B cell (primary cell): Measurements from ENCODE around the gene PDZD2. TPM values are rescaled to one million over a fixed set of nuclear protein-coding genes. Genes with fewer than 3 reads are reported as not detected.

Experiments
- ATAC-seq: fragments of 200-7000 bp; cut with Tn5 transposase; one replicate; pipeline ENCODE4 v1.10.0; 2021; ENCODE audit warnings: low read depth, mild to moderate bottlenecking, moderate number of reproducible peaks, moderate library complexity
- CTCF ChIA-PET: fragments of 350-600 bp; sonication (Branson Sonifier 250); formaldehyde crosslinking; loops from one replicate; lab custom pipeline; 2021; ENCODE audit warnings: antibody characterized with exemption, inconsistent platforms; lab: Charles Lee
- POLR2A ChIA-PET: fragments of 350-600 bp; sonication (Branson Sonifier 250); formaldehyde crosslinking; loops from one replicate; lab custom pipeline; 2021; ENCODE audit warnings: antibody characterized with exemption; lab: Charles Lee
- DNase-seq: peaks from one replicate; pipeline ENCODE4 v3.0.0; 2013
- H2AFZ ChIP-seq: 2 replicates; pipeline ENCODE4 v1.6.1; 2012; ENCODE audit warnings: mild to moderate bottlenecking, low read depth, low read length; ENCODE audit not compliant: insufficient read depth, poor library complexity, severe bottlenecking
- H3K27ac ChIP-seq, 2 donors: 1 replicate in 1 of 2; 2 replicates in 1 of 2; pipeline ENCODE4 v1.5.1; 2012 to 2013; ENCODE audit warnings: low read length in 2 of 2, mild to moderate bottlenecking in 2 of 2, moderate library complexity in 1 of 2
- H3K27me3 ChIP-seq, 4 experiments: fragments of 200-600 bp in 1 of 4; sonication (generic) in 1 of 4; replicated peaks in 1 of 4; 1 replicate in 2 of 4; 2 replicates in 2 of 4; pipeline versions ENCODE4 v1.6.1 to v1.7.0; 2013 to 2016; ENCODE audit warnings: low read length in 3 of 4, mild to moderate bottlenecking in 2 of 4, mixed read lengths in 1 of 4, moderate library complexity in 1 of 4; ENCODE audit not compliant: insufficient read depth in 4 of 4, control insufficient read depth in 3 of 4; ENCODE audit errors: control extremely low read depth in 1 of 4
- H3K36me3 ChIP-seq, 2 experiments: replicated peaks in 1 of 2; 1 replicate in 1 of 2; 2 replicates in 1 of 2; pipeline versions ENCODE4 v1.6.1 to v1.7.1; 2013; ENCODE audit warnings: low read length in 1 of 2; ENCODE audit not compliant: insufficient read depth in 2 of 2, control insufficient read depth in 1 of 2; ENCODE audit errors: control extremely low read depth in 1 of 2, extremely low read depth in 1 of 2
- H3K4me1 ChIP-seq, 2 donors: fragments of 200-600 bp in 1 of 2; sonication (generic) in 1 of 2; 1 replicate in 1 of 2; 2 replicates in 1 of 2; pipeline versions ENCODE4 v1.5.1 to v1.6.1; 2013 to 2017; ENCODE audit warnings: low read length in 2 of 2; ENCODE audit not compliant: control insufficient read depth in 2 of 2, insufficient read depth in 2 of 2
- H3K4me2 ChIP-seq: replicated peaks from 2 replicates; pipeline ENCODE3; 2012; ENCODE audit warnings: mild to moderate bottlenecking, low read depth, low read length; ENCODE audit not compliant: poor library complexity, severe bottlenecking
- H3K4me3 ChIP-seq, 5 experiments: fragments of 200-600 bp in 1 of 5; sonication (generic) in 1 of 5; 1 replicate in 3 of 5; 2 replicates in 2 of 5; pipeline versions ENCODE4 v1.5.1 to v1.7.0; 2011 to 2016; ENCODE audit warnings: low read length in 4 of 5, mild to moderate bottlenecking in 4 of 5, low read depth in 2 of 5, control low read depth in 1 of 5, moderate library complexity in 1 of 5; ENCODE audit not compliant: insufficient read depth in 1 of 5; ENCODE audit errors: control extremely low read depth in 1 of 5, extremely low read depth in 1 of 5
- H3K79me2 ChIP-seq: fragments of 200-600 bp; sonication (generic); one replicate; pipeline ENCODE4 v1.6.0; 2016; ENCODE audit warnings: low read length; ENCODE audit not compliant: control insufficient read depth, insufficient read depth
- H3K9ac ChIP-seq: fragments of 200-600 bp; sonication (generic); 2 replicates; pipeline ENCODE4 v1.6.1; 2017; ENCODE audit warnings: mild to moderate bottlenecking, low read length, moderate library complexity
- H3K9me3 ChIP-seq, 3 donors: one replicate each; pipeline versions ENCODE4 v1.6.1 to v1.7.1; 2013; ENCODE audit warnings: low read length in 2 of 3; ENCODE audit not compliant: control insufficient read depth in 2 of 3, insufficient read depth in 1 of 3; ENCODE audit errors: control extremely low read depth in 1 of 3
- H4K20me1 ChIP-seq: 2 replicates; pipeline ENCODE4 v1.6.0; 2012; ENCODE audit warnings: mild to moderate bottlenecking, low read length; ENCODE audit not compliant: insufficient read depth, control insufficient read depth, poor library complexity, severe bottlenecking
- H3K27ac Mint-ChIP-seq: one replicate; pipeline ENCODE4 v1.8.0; 2021; ENCODE audit warnings: mixed read lengths
- H3K27me3 Mint-ChIP-seq: one replicate; pipeline ENCODE4 v1.8.0; 2021; ENCODE audit warnings: mixed read lengths
- H3K4me1 Mint-ChIP-seq: one replicate; pipeline ENCODE4 v1.8.0; 2021; ENCODE audit warnings: mixed read lengths
- H3K4me3 Mint-ChIP-seq: one replicate; pipeline ENCODE4 v1.8.0; 2021; ENCODE audit warnings: mixed read lengths
- H3K9me3 Mint-ChIP-seq: one replicate; pipeline ENCODE4 v1.8.0; 2022; ENCODE audit warnings: mixed read lengths; ENCODE audit not compliant: insufficient read depth
- EZH2 ChIP-seq: IDR thresholded peaks from 2 replicates; pipeline ENCODE4 v1.6.1; 2012; ENCODE audit warnings: borderline replicate concordance, low read depth, mild to moderate bottlenecking, moderate library complexity, low read length; ENCODE audit not compliant: insufficient read depth, poor library complexity, severe bottlenecking
- WGBS: methylation state at CpG from one replicate; pipeline ENCODE4 v1.1.5; 2013; ENCODE audit warnings: missing lambda C conversion rate; ENCODE audit not compliant: insufficient coverage; 5-methylcytosine and 5-hydroxymethylcytosine counted together
- intact Hi-C: fragments of 100-400 bp; cut with micrococcal nuclease; formaldehyde crosslinking; loops from one replicate; pipeline ENCODE4 v1.10.0; 2022
- polyA plus RNA-seq: library from polyadenylated mRNA; depleted of rRNA; stranded (reverse); fragments of >200 nt; gene quantifications from 2 replicates; pipeline ENCODE4 v1.2.3, GENCODE V29; 2012
- total RNA-seq, 2 donors: library from RNA; stranded (reverse); fragments of 120-200 nt in 1 of 2; gene quantifications; 1 replicate in 1 of 2; 2 replicates in 1 of 2; pipeline versions ENCODE4 v1.2.3 to v1.2.4, GENCODE V29; 2013 to 2022
- TF ChIP-seq, protein P1 (sequence below): fragments of 200-600 bp; IDR thresholded peaks from one replicate; pipeline ENCODE4 v1.8.0; 2022; ENCODE audit warnings: antibody characterized with exemption, mild to moderate bottlenecking

PDZD2 gene
- total and polyA plus RNA-seq, 2 donors (not counting 1 experiment from before 2014, with no cell fraction given), result not detected

DNA sequence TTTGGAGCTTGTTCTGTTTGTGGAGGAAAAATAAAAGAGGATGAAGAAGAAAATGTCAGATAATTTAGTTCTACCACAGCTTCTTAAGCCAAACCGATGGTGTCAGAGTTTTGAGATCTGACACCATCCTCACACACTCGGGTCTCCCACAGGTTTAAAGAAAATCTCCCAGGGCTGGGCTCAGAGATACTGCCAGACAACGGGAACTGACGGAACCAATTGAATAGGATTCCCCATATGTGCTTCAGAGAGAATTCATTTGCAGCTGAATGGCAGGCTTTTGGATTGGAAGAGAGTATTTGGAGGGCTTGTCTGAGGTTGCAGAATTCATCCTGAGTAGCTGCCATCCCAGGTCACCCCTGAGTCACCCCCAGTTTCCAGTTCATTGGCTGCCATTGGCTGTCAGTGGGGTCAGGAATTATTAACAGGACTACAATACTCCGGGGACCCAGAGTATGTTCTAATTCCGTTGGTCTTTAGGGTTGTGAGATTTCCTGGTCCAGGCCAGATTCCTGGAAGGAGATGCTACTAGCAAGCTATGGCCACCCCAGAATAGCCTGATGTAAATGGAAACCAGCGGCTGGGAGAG is 131.3 kb downstream of the PDZD2 start:
- no peak overlapping the region for H3K27ac ChIP-seq
- Mint-ChIP-seq H3K27me3 (no peaks in the 10 kb centered on the region), H3K4me1 (peaks cover 22% of the 10 kb centered on the region), H3K9me3 (no peaks in the 10 kb centered on the region), H3K4me3 (no peak overlapping the region), H3K27ac (no peak overlapping the region)
- H3K79me2 ChIP-seq, result no peaks in the 10 kb centered on the region
- ATAC-seq (no peak), DNase-seq (no peak)
- H3K9ac ChIP-seq, result no peak overlapping the region
- H3K36me3 ChIP-seq, result no peaks in the 10 kb centered on the region
- H3K9me3 ChIP-seq, result no peaks in the 10 kb centered on the region
- intact Hi-C loops, result no loop called here
- POLR2A ChIA-PET, result no interaction called here
- no peak overlapping the region for H3K4me3 ChIP-seq
- no peak overlapping the region for H2AFZ ChIP-seq
- H4K20me1 ChIP-seq, result no peaks in the 10 kb centered on the region
- TF ChIP-seq EZH2, result no peak
- CTCF ChIA-PET, result no interaction called here
- 73% methylated on average over 7 of the region's 7 CpGs for WGBS
- peaks cover 0 to 5% of the 10 kb centered on the region in 2 donors for H3K4me1 ChIP-seq
- H3K4me2 ChIP-seq, result no peak overlapping the region
- no peaks in the 10 kb centered on the region for H3K27me3 ChIP-seq

DNA sequence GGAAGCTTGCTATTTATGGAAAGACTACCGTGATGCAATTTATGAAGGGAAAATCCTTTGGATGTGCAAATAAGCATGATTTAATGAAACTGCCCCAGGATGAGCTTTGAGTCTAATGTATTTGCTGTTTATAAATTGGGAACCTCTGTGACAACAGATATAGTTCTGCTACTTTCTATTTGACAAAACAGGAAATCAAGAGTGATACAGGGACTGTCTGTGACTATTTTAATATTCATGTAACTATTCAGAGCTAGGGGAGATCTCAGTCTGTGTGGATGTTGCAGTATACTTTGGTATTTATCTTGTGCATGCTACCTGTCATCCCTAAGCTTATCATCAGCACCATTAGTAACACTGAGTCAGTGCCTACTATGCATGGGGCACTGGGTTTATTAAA is 132.1 kb downstream of the PDZD2 start:
- CTCF ChIA-PET, result no interaction called here

More for the DNA sequence above, 132.1 kb downstream of the PDZD2 start:
- DNase-seq (no peak), ATAC-seq (no peak)
- Histone ChIP-seq H3K9ac (no peak overlapping the region), H3K79me2 (no peaks in the 10 kb centered on the region), H3K4me3 (no peak overlapping the region), H3K9me3 (no peaks in the 10 kb centered on the region), H3K36me3 (no peaks in the 10 kb centered on the region), H3K27ac (no peak overlapping the region), H2AFZ (no peak overlapping the region), H4K20me1 (no peaks in the 10 kb centered on the region), H3K4me2 (no peak overlapping the region), H3K27me3 (no peaks in the 10 kb centered on the region), H3K4me1 (peaks cover 0 to 5% of the 10 kb centered on the region in 2 donors)
- peaks cover 22% of the 10 kb centered on the region for H3K4me1 Mint-ChIP-seq
- H3K27me3 Mint-ChIP-seq, result no peaks in the 10 kb centered on the region
- POLR2A ChIA-PET, result no interaction called here
- H3K4me3 Mint-ChIP-seq, result no peak overlapping the region
- intact Hi-C loops, result no loop called here
- no peak overlapping the region for H3K27ac Mint-ChIP-seq
- no peaks in the 10 kb centered on the region for H3K9me3 Mint-ChIP-seq
- TF ChIP-seq, protein P1, sequence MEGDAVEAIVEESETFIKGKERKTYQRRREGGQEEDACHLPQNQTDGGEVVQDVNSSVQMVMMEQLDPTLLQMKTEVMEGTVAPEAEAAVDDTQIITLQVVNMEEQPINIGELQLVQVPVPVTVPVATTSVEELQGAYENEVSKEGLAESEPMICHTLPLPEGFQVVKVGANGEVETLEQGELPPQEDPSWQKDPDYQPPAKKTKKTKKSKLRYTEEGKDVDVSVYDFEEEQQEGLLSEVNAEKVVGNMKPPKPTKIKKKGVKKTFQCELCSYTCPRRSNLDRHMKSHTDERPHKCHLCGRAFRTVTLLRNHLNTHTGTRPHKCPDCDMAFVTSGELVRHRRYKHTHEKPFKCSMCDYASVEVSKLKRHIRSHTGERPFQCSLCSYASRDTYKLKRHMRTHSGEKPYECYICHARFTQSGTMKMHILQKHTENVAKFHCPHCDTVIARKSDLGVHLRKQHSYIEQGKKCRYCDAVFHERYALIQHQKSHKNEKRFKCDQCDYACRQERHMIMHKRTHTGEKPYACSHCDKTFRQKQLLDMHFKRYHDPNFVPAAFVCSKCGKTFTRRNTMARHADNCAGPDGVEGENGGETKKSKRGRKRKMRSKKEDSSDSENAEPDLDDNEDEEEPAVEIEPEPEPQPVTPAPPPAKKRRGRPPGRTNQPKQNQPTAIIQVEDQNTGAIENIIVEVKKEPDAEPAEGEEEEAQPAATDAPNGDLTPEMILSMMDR, result no peak
- no peak for TF ChIP-seq EZH2
- WGBS, result 57% methylated on average over 1 of the region's 1 CpG
